HEK293 (cell line): ENCODE data around the gene SLMAP.

Experiments used
- MZF1 ChIP-seq: fragments of 450-650 bp; formaldehyde crosslinking; IDR thresholded peaks from 2 replicates; pipeline ENCODE4 v1.5.1; 2017; ENCODE audit warnings: missing biosample characterization, missing genetic modification characterization, borderline replicate concordance
- PBX3 ChIP-seq: sonication (generic); formaldehyde crosslinking; IDR thresholded peaks from 2 replicates; pipeline ENCODE4 v1.8.1; 2022; ENCODE audit warnings: mild to moderate bottlenecking, moderate library complexity, missing genetic modification reagents
- RBAK ChIP-seq: fragments of 450-650 bp; formaldehyde crosslinking; IDR thresholded peaks from 2 replicates; pipeline ENCODE4 v1.5.1; 2016; ENCODE audit warnings: missing biosample characterization, missing genetic modification characterization
- ZBTB20 ChIP-seq: fragments of 450-650 bp; formaldehyde crosslinking; IDR thresholded peaks from 2 replicates; pipeline ENCODE4 v1.5.1; 2016; ENCODE audit warnings: missing biosample characterization, missing genetic modification characterization
- ZBTB48 ChIP-seq: fragments of 450-650 bp; formaldehyde crosslinking; IDR thresholded peaks from 2 replicates; pipeline ENCODE4 v1.5.1; 2016; ENCODE audit warnings: missing biosample characterization, missing genetic modification characterization
- ZFP41 ChIP-seq: fragments of 450-650 bp; formaldehyde crosslinking; IDR thresholded peaks from 2 replicates; pipeline ENCODE4 v1.5.1; 2016; ENCODE audit warnings: missing biosample characterization, missing genetic modification characterization, borderline replicate concordance
- ZNF114 ChIP-seq: fragments of 450-650 bp; formaldehyde crosslinking; IDR thresholded peaks from 2 replicates; pipeline ENCODE4 v1.5.0; 2017; ENCODE audit warnings: missing biosample characterization, missing genetic modification characterization
- ZNF121 ChIP-seq: fragments of 450-650 bp; formaldehyde crosslinking; IDR thresholded peaks from 2 replicates; pipeline ENCODE4 v1.5.1; 2016; ENCODE audit warnings: missing biosample characterization, missing genetic modification characterization
- ZNF184 ChIP-seq: fragments of 450-650 bp; IDR thresholded peaks from 2 replicates; pipeline ENCODE4 v1.5.1; 2018; ENCODE audit warnings: missing biosample characterization, mild to moderate bottlenecking, missing genetic modification characterization
- ZNF223 ChIP-seq: fragments of 450-650 bp; formaldehyde crosslinking; IDR thresholded peaks from 2 replicates; pipeline ENCODE4 v1.5.1; 2016; ENCODE audit warnings: missing biosample characterization, missing genetic modification characterization
- ZNF701 ChIP-seq: fragments of 450-650 bp; formaldehyde crosslinking; IDR thresholded peaks from 2 replicates; pipeline ENCODE4 v1.5.1; 2016; ENCODE audit warnings: missing biosample characterization, missing genetic modification characterization
- TF ChIP-seq, protein P1 (sequence below): fragments of 450-650 bp; formaldehyde crosslinking; IDR thresholded peaks from 2 replicates; pipeline ENCODE4 v1.5.1; 2016; ENCODE audit warnings: missing biosample characterization, missing genetic modification characterization
- TF ChIP-seq, protein P2 (sequence below): fragments of 450-650 bp; formaldehyde crosslinking; IDR thresholded peaks from 2 replicates; pipeline ENCODE4 v1.5.1; 2016; ENCODE audit warnings: missing biosample characterization, missing genetic modification characterization

- TF ChIP-seq PBX3 (CRISPR knock-in tag) (no peak), ZNF114 (tag by site-specific recombination) (no peak), ZBTB20 (no peak), ZNF184 (tag by site-specific recombination) (no peak), ZNF121 (tag by site-specific recombination) (no peak), MZF1 (tag by site-specific recombination) (no peak), ZNF223 (tag by site-specific recombination) (no peak), RBAK (tag by site-specific recombination) (no peak), ZBTB48 (tag by site-specific recombination) (no peak), ZFP41 (tag by site-specific recombination) (no peak), ZNF701 (tag by site-specific recombination) (no peak)
- TF ChIP-seq, protein P1, sequence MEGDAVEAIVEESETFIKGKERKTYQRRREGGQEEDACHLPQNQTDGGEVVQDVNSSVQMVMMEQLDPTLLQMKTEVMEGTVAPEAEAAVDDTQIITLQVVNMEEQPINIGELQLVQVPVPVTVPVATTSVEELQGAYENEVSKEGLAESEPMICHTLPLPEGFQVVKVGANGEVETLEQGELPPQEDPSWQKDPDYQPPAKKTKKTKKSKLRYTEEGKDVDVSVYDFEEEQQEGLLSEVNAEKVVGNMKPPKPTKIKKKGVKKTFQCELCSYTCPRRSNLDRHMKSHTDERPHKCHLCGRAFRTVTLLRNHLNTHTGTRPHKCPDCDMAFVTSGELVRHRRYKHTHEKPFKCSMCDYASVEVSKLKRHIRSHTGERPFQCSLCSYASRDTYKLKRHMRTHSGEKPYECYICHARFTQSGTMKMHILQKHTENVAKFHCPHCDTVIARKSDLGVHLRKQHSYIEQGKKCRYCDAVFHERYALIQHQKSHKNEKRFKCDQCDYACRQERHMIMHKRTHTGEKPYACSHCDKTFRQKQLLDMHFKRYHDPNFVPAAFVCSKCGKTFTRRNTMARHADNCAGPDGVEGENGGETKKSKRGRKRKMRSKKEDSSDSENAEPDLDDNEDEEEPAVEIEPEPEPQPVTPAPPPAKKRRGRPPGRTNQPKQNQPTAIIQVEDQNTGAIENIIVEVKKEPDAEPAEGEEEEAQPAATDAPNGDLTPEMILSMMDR, result no peak
- TF ChIP-seq, protein P2, sequence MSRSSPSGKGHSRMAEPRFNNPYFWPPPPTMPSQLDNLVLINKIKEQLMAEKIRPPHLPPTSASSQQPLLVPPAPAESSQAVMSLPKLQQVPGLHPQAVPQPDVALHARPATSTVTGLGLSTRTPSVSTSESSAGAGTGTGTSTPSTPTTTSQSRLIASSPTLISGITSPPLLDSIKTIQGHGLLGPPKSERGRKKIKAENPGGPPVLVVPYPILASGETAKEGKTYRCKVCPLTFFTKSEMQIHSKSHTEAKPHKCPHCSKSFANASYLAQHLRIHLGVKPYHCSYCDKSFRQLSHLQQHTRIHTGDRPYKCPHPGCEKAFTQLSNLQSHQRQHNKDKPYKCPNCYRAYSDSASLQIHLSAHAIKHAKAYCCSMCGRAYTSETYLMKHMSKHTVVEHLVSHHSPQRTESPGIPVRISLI (tag by site-specific recombination), result no peak
Measured at GRCh38 chr3:57783186-57784088, 27.3 kb downstream of the SLMAP start.
